Neural cell (in vitro differentiated cells): Measurements from ENCODE around the gene MAGI2.

Source experiments
- CTCF ChIP-seq: fragments of 450-650 bp; IDR thresholded peaks from 2 replicates; pipeline ENCODE4 v1.5.1; 2014; ENCODE audit warnings: antibody characterized with exemption, mild to moderate bottlenecking, moderate library complexity; ENCODE audit not compliant: poor library complexity, severe bottlenecking
- EZH2 ChIP-seq: fragments of 200-600, 300-800 bp; shearing (Covaris generic), sonication (generic); IDR thresholded peaks from 2 replicates; pipeline ENCODE4 v1.6.1; 2014; ENCODE audit warnings: antibody characterized with exemption, low read length, borderline replicate concordance, mild to moderate bottlenecking; ENCODE audit not compliant: insufficient read depth, poor library complexity, severe bottlenecking
- POLR2AphosphoS5 ChIP-seq: IDR thresholded peaks from 2 replicates; pipeline ENCODE4 v1.6.1; 2012
- RAD21 ChIP-seq: fragments of 450-650 bp; conservative IDR thresholded peaks from 2 replicates; pipeline ENCODE4 v1.6.1; 2014; ENCODE audit warnings: antibody characterized with exemption, mild to moderate bottlenecking, moderate library complexity
- TAF1 ChIP-seq: IDR thresholded peaks from 2 replicates; pipeline ENCODE4 v1.6.1; 2012; ENCODE audit warnings: low read depth
- TF ChIP-seq, protein P1 (sequence below): IDR thresholded peaks from 2 replicates; pipeline ENCODE4 v1.6.1; 2012; ENCODE audit warnings: borderline replicate concordance

DNA sequence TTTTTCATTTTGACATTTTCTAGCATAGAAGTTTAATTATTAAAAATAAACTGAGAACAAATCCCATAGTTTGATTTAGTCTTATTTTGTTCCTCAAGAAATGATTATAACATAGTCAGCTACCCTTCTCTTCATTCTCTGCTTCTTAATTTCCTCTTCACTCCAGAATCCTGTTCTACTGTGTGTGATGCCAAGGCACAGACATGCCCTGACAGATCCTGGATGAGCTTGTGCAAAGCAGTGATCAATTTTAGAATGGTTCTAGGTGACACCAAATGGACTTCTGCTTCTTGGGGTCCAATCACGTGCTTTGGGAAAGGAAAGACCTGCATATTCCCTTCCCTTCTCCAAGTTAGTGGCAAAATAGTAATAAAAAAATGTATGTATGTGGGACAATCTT lies 665.6 kb downstream of the MAGI2 start:
- no peak for TF ChIP-seq CTCF
- TF ChIP-seq TAF1: no peak
- TF ChIP-seq EZH2: no peak
- no peak for TF ChIP-seq RAD21
- TF ChIP-seq, protein P1, sequence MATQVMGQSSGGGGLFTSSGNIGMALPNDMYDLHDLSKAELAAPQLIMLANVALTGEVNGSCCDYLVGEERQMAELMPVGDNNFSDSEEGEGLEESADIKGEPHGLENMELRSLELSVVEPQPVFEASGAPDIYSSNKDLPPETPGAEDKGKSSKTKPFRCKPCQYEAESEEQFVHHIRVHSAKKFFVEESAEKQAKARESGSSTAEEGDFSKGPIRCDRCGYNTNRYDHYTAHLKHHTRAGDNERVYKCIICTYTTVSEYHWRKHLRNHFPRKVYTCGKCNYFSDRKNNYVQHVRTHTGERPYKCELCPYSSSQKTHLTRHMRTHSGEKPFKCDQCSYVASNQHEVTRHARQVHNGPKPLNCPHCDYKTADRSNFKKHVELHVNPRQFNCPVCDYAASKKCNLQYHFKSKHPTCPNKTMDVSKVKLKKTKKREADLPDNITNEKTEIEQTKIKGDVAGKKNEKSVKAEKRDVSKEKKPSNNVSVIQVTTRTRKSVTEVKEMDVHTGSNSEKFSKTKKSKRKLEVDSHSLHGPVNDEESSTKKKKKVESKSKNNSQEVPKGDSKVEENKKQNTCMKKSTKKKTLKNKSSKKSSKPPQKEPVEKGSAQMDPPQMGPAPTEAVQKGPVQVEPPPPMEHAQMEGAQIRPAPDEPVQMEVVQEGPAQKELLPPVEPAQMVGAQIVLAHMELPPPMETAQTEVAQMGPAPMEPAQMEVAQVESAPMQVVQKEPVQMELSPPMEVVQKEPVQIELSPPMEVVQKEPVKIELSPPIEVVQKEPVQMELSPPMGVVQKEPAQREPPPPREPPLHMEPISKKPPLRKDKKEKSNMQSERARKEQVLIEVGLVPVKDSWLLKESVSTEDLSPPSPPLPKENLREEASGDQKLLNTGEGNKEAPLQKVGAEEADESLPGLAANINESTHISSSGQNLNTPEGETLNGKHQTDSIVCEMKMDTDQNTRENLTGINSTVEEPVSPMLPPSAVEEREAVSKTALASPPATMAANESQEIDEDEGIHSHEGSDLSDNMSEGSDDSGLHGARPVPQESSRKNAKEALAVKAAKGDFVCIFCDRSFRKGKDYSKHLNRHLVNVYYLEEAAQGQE: no peak
- TF ChIP-seq POLR2AphosphoS5: no peak
